B cell (primary cell): ENCODE measurements around the gene OLFML1. TPM values are rescaled to one million over a fixed set of nuclear protein-coding genes. Genes with fewer than 3 reads are reported as not detected.

Experiments used
- ATAC-seq: fragments of 200-7000 bp; cut with Tn5 transposase; one replicate; pipeline ENCODE4 v1.10.0; 2021; ENCODE audit warnings: low read depth, mild to moderate bottlenecking, moderate number of reproducible peaks, moderate library complexity
- CTCF ChIA-PET: fragments of 350-600 bp; sonication (Branson Sonifier 250); formaldehyde crosslinking; loops from one replicate; lab custom pipeline; 2021; ENCODE audit warnings: antibody characterized with exemption, inconsistent platforms; lab: Charles Lee
- POLR2A ChIA-PET: fragments of 350-600 bp; sonication (Branson Sonifier 250); formaldehyde crosslinking; loops from one replicate; lab custom pipeline; 2021; ENCODE audit warnings: antibody characterized with exemption; lab: Charles Lee
- DNase-seq: peaks from one replicate; pipeline ENCODE4 v3.0.0; 2013
- H2AFZ ChIP-seq: 2 replicates; pipeline ENCODE4 v1.6.1; 2012; ENCODE audit warnings: mild to moderate bottlenecking, low read depth, low read length; ENCODE audit not compliant: insufficient read depth, poor library complexity, severe bottlenecking
- H3K27ac ChIP-seq, 2 donors: 1 replicate in 1 of 2; 2 replicates in 1 of 2; pipeline ENCODE4 v1.5.1; 2012 to 2013; ENCODE audit warnings: low read length in 2 of 2, mild to moderate bottlenecking in 2 of 2, moderate library complexity in 1 of 2
- H3K27me3 ChIP-seq, 4 experiments: fragments of 200-600 bp in 1 of 4; sonication (generic) in 1 of 4; replicated peaks in 1 of 4; 1 replicate in 2 of 4; 2 replicates in 2 of 4; pipeline versions ENCODE4 v1.6.1 to v1.7.0; 2013 to 2016; ENCODE audit warnings: low read length in 3 of 4, mild to moderate bottlenecking in 2 of 4, mixed read lengths in 1 of 4, moderate library complexity in 1 of 4; ENCODE audit not compliant: insufficient read depth in 4 of 4, control insufficient read depth in 3 of 4; ENCODE audit errors: control extremely low read depth in 1 of 4
- H3K36me3 ChIP-seq, 2 experiments: replicated peaks in 1 of 2; 1 replicate in 1 of 2; 2 replicates in 1 of 2; pipeline versions ENCODE4 v1.6.1 to v1.7.1; 2013; ENCODE audit warnings: low read length in 1 of 2; ENCODE audit not compliant: insufficient read depth in 2 of 2, control insufficient read depth in 1 of 2; ENCODE audit errors: control extremely low read depth in 1 of 2, extremely low read depth in 1 of 2
- H3K4me1 ChIP-seq, 2 donors: fragments of 200-600 bp in 1 of 2; sonication (generic) in 1 of 2; 1 replicate in 1 of 2; 2 replicates in 1 of 2; pipeline versions ENCODE4 v1.5.1 to v1.6.1; 2013 to 2017; ENCODE audit warnings: low read length in 2 of 2; ENCODE audit not compliant: control insufficient read depth in 2 of 2, insufficient read depth in 2 of 2
- H3K4me2 ChIP-seq: replicated peaks from 2 replicates; pipeline ENCODE3; 2012; ENCODE audit warnings: mild to moderate bottlenecking, low read depth, low read length; ENCODE audit not compliant: poor library complexity, severe bottlenecking
- H3K4me3 ChIP-seq, 5 experiments: fragments of 200-600 bp in 1 of 5; sonication (generic) in 1 of 5; 1 replicate in 3 of 5; 2 replicates in 2 of 5; pipeline versions ENCODE4 v1.5.1 to v1.7.0; 2011 to 2016; ENCODE audit warnings: low read length in 4 of 5, mild to moderate bottlenecking in 4 of 5, low read depth in 2 of 5, control low read depth in 1 of 5, moderate library complexity in 1 of 5; ENCODE audit not compliant: insufficient read depth in 1 of 5; ENCODE audit errors: control extremely low read depth in 1 of 5, extremely low read depth in 1 of 5
- H3K79me2 ChIP-seq: fragments of 200-600 bp; sonication (generic); one replicate; pipeline ENCODE4 v1.6.0; 2016; ENCODE audit warnings: low read length; ENCODE audit not compliant: control insufficient read depth, insufficient read depth
- H3K9ac ChIP-seq: fragments of 200-600 bp; sonication (generic); 2 replicates; pipeline ENCODE4 v1.6.1; 2017; ENCODE audit warnings: mild to moderate bottlenecking, low read length, moderate library complexity
- H3K9me3 ChIP-seq, 3 donors: one replicate each; pipeline versions ENCODE4 v1.6.1 to v1.7.1; 2013; ENCODE audit warnings: low read length in 2 of 3; ENCODE audit not compliant: control insufficient read depth in 2 of 3, insufficient read depth in 1 of 3; ENCODE audit errors: control extremely low read depth in 1 of 3
- H4K20me1 ChIP-seq: 2 replicates; pipeline ENCODE4 v1.6.0; 2012; ENCODE audit warnings: mild to moderate bottlenecking, low read length; ENCODE audit not compliant: insufficient read depth, control insufficient read depth, poor library complexity, severe bottlenecking
- H3K27ac Mint-ChIP-seq: one replicate; pipeline ENCODE4 v1.8.0; 2021; ENCODE audit warnings: mixed read lengths
- H3K27me3 Mint-ChIP-seq: one replicate; pipeline ENCODE4 v1.8.0; 2021; ENCODE audit warnings: mixed read lengths
- H3K4me1 Mint-ChIP-seq: one replicate; pipeline ENCODE4 v1.8.0; 2021; ENCODE audit warnings: mixed read lengths
- H3K4me3 Mint-ChIP-seq: one replicate; pipeline ENCODE4 v1.8.0; 2021; ENCODE audit warnings: mixed read lengths
- H3K9me3 Mint-ChIP-seq: one replicate; pipeline ENCODE4 v1.8.0; 2022; ENCODE audit warnings: mixed read lengths; ENCODE audit not compliant: insufficient read depth
- EZH2 ChIP-seq: IDR thresholded peaks from 2 replicates; pipeline ENCODE4 v1.6.1; 2012; ENCODE audit warnings: borderline replicate concordance, low read depth, mild to moderate bottlenecking, moderate library complexity, low read length; ENCODE audit not compliant: insufficient read depth, poor library complexity, severe bottlenecking
- WGBS: methylation state at CpG from one replicate; pipeline ENCODE4 v1.1.5; 2013; ENCODE audit warnings: missing lambda C conversion rate; ENCODE audit not compliant: insufficient coverage; 5-methylcytosine and 5-hydroxymethylcytosine counted together
- intact Hi-C: fragments of 100-400 bp; cut with micrococcal nuclease; formaldehyde crosslinking; loops from one replicate; pipeline ENCODE4 v1.10.0; 2022
- polyA plus RNA-seq: library from polyadenylated mRNA; depleted of rRNA; stranded (reverse); fragments of >200 nt; gene quantifications from 2 replicates; pipeline ENCODE4 v1.2.3, GENCODE V29; 2012
- total RNA-seq, 2 donors: library from RNA; stranded (reverse); fragments of 120-200 nt in 1 of 2; gene quantifications; 1 replicate in 1 of 2; 2 replicates in 1 of 2; pipeline versions ENCODE4 v1.2.3 to v1.2.4, GENCODE V29; 2013 to 2022
- TF ChIP-seq, protein P1 (sequence below): fragments of 200-600 bp; IDR thresholded peaks from one replicate; pipeline ENCODE4 v1.8.0; 2022; ENCODE audit warnings: antibody characterized with exemption, mild to moderate bottlenecking

Gene OLFML1
- total and polyA plus RNA-seq, 2 donors (not counting 1 experiment from before 2014, with no cell fraction given): not detected

DNA sequence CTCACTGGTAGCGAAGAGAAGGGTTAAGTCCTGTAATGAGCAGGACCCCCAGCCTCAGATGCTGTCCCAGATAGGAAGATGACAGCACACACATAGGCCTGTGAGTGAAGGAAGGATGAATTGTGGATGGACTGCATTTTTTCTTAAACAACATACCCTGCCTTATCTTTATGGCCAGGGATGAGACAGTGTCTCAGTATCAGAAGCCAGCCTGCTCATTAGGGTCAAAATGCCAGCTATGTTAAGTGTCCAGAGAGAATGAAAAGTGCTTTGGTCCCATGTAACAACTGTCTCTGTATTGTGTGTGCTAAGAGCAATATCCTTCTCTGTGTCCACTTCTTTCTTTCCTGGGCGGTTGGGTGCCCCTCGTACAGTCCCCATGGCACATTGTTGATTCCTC, 58.7 kb downstream of the OLFML1 start:
- no peak overlapping the region for H3K27ac Mint-ChIP-seq
- H3K4me2 ChIP-seq: no peak overlapping the region
- intact Hi-C loops: no loop called here
- TF ChIP-seq, protein P1, sequence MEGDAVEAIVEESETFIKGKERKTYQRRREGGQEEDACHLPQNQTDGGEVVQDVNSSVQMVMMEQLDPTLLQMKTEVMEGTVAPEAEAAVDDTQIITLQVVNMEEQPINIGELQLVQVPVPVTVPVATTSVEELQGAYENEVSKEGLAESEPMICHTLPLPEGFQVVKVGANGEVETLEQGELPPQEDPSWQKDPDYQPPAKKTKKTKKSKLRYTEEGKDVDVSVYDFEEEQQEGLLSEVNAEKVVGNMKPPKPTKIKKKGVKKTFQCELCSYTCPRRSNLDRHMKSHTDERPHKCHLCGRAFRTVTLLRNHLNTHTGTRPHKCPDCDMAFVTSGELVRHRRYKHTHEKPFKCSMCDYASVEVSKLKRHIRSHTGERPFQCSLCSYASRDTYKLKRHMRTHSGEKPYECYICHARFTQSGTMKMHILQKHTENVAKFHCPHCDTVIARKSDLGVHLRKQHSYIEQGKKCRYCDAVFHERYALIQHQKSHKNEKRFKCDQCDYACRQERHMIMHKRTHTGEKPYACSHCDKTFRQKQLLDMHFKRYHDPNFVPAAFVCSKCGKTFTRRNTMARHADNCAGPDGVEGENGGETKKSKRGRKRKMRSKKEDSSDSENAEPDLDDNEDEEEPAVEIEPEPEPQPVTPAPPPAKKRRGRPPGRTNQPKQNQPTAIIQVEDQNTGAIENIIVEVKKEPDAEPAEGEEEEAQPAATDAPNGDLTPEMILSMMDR: no peak
- no peak for TF ChIP-seq EZH2
- POLR2A ChIA-PET: no interaction called here
- no peak overlapping the region for H3K4me3 Mint-ChIP-seq
- no peaks in the 10 kb centered on the region for H3K27me3 ChIP-seq
- ATAC-seq (no peak), DNase-seq (no peak)
- peaks cover 60% of the 10 kb centered on the region for H3K79me2 ChIP-seq
- 100% methylated on average over 2 of the region's 3 CpGs for WGBS
- H2AFZ ChIP-seq: no peak overlapping the region
- no peak overlapping the region for H3K4me3 ChIP-seq
- peaks cover 23% of the 10 kb centered on the region for H4K20me1 ChIP-seq
- no peaks in the 10 kb centered on the region for H3K9me3 ChIP-seq
- H3K36me3 ChIP-seq: peaks cover 0 to 6% of the 10 kb centered on the region in 2 experiments
- no peak overlapping the region for H3K27ac ChIP-seq
- no peaks in the 10 kb centered on the region for H3K9me3 Mint-ChIP-seq
- peaks cover 47% of the 10 kb centered on the region for H3K4me1 Mint-ChIP-seq
- no peak overlapping the region for H3K9ac ChIP-seq
- H3K27me3 Mint-ChIP-seq: no peaks in the 10 kb centered on the region
- no peaks in the 10 kb centered on the region for H3K4me1 ChIP-seq
- CTCF ChIA-PET: interaction anchor here (1.4 to 1.5 kb wide), 2 partner anchors 16 to 31 kb away, joined by 3 to 8 read pairs; partner anchors contain the start of gene PPFIBP2

DNA sequence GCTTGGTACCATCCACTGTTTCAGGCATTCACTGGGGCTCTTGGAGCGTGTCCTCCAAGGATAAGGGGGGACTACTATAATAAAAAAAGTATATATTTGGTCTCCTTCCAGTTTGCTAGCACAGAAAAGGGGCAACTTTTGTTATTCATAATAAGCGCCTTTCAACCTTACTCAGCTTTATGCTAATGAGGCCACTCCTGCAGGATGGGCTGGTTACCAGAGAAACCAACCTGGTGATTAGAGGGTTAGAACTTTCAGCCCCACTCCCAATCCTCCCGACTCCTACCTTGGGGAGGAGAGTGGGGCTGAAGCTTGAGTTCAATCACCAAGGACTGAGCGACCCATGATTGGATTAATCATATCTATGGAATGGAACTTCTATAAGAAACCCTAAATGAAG, 60.3 kb downstream of the OLFML1 start:
- no peak for TF ChIP-seq EZH2
- TF ChIP-seq, protein P1: no peak
- Histone ChIP-seq H4K20me1 (peaks cover 17% of the 10 kb centered on the region), H3K36me3 (peaks cover 0 to 12% of the 10 kb centered on the region in 2 experiments), H3K4me2 (no peak overlapping the region), H3K79me2 (peaks cover 52% of the 10 kb centered on the region), H3K4me1 (no peaks in the 10 kb centered on the region), H3K9me3 (no peaks in the 10 kb centered on the region), H3K9ac (no peak overlapping the region), H2AFZ (no peak overlapping the region), H3K27ac (no peak overlapping the region), H3K4me3 (no peak overlapping the region), H3K27me3 (no peaks in the 10 kb centered on the region)
- H3K27me3 Mint-ChIP-seq: no peaks in the 10 kb centered on the region
- no peaks in the 10 kb centered on the region for H3K9me3 Mint-ChIP-seq
- DNase-seq (no peak), ATAC-seq (no peak)
- H3K27ac Mint-ChIP-seq: no peak overlapping the region
- no peak overlapping the region for H3K4me3 Mint-ChIP-seq
- CTCF ChIA-PET: interaction anchor here (0.5 to 1.5 kb wide), 4 partner anchors 14 to 179 kb away, joined by 3 read pairs; no protein-coding TSS in a partner anchor
- peaks cover 42% of the 10 kb centered on the region for H3K4me1 Mint-ChIP-seq
- no CpG with 5 or more reads among the region's 4 CpGs for WGBS
- intact Hi-C loops: no loop called here
- POLR2A ChIA-PET: no interaction called here
